Activated T-cell treated with anti-CD3 and anti-CD28 coated beads, Interleukin-2, amount 50 U/mL, for 48 hours (primary cell): ENCODE measurements around the gene SBDS.
"Not testable (repeated sequence)": the region's sequence is repeated elsewhere in the genome, so short reads cannot be mapped to it uniquely, and the experiment has no call there.

Source experiments
- DNase-seq, 2 experiments: peaks; one replicate each; pipeline ENCODE4 v3.0.0-alpha.2; 2020

Gene SBDS

GRCh38 chr7:66995050-66995776, at the start of gene SBDS:
TSS of gene SBDS (minus strand) at chr7:66995586. CDS start at chr7:66995417, 169 bp downstream.
- peak; percentile 94 to 95 for DNase-seq

GRCh38 chr7:67043559-67043930, 48.2 kb upstream of the SBDS start:
- not testable (repeated sequence) for DNase-seq

DNA sequence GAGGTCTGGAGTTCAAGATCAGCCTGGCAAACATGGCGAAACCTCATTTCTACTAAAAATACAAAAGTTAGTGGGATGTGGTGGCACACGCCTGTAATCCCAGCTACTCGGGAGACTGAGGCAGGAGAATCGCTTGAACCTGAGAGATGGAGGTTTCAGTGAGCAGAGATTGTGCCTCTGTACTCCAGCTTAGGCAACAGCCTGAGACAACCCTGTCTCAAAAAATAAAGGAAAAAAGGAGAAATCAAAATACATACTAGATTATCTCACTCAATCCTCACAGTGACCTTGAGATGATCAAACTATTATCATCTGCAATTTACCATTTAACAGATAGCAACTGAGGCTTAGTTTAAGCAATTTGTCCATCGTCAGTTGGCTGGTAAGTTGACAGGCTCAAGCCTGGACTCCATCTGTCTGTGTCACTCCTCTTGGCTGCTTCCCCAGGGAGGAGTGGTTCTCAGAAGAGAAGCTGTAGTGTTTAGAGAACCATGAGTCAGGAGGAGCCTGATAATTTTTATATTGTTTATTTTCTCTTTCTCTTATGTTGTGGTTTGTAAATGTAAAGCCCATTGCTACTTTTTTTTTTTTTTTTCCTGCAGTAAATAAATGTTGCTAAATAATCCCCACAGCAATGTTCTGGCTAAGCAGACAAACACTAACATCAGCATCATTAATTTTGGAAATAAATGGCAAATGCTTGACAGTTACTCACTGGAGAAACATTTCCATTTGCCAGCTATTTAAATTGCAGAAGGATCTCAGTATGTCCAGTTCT, 47.6 kb upstream of the SBDS start:
- DNase-seq: not testable (repeated sequence)

GRCh38 chr7:67040832-67041231, 45.4 kb upstream of the SBDS start:
- DNase-seq: not testable (repeated sequence)

DNA sequence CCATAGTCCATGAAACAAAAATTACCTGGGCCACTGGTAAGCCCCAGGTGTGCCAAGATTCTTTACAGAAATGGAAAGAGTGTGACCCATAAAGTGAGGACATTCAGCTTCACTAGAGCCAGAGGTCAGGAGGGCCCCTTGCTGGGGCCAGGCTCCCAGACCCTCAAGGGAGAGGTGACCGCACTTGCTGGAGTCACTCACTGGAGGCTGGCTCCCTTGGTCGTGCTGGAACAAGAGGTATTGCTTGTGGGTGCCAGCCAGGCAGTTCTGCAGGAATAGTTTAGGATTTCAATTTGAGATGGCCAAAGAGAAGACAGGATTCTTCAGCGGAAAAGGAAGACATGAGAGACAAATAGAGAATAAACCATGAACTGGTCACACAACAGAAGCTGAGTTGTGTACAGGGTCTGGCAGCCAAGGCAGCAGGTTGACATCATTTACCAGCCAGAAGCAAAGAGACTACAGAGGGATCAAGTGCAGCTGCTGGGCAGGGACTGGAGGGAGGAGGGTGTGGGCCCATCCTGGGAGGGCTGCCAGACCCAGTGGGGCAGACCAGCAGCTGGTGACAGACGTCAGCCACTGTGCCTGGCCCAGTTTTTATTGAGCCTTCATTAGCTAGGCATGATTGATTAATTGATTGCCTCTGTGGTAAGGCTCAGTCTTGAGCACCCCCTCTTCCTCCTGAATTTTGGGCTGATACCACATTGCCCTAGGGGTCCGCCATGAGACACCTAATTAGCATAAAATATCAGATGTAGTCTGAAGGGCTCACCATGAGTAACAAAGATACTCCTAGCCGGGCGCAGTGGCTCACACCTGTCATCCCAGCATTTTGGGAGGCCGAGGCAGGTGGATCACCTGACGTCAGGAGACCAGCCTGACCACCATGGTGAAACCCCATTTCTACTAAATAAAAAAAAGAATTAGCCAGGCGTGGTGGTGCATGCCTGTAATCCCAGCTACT, 41.3 kb upstream of the SBDS start:
- DNase-seq: not testable (repeated sequence)

DNA sequence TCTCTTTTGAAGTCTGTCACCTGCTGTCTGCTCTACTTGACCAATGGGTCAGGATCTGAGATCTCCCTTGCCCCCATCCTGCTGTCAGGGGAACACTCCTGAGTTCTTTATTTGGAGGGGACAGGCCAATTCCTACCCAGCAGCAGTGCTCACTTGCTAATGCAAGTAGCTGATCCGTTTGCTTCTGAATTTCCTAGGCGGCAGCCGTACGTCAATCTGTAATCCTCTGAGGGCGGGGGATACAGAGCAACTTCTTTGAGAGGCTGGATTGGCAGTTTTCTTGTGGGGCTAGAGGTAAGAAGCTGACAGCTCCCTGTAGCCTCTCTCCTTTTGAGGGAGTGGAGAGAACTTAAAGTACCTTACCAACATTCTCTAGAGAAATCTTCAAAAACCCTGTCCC, 37.9 kb upstream of the SBDS start:
- no peak for DNase-seq

DNA sequence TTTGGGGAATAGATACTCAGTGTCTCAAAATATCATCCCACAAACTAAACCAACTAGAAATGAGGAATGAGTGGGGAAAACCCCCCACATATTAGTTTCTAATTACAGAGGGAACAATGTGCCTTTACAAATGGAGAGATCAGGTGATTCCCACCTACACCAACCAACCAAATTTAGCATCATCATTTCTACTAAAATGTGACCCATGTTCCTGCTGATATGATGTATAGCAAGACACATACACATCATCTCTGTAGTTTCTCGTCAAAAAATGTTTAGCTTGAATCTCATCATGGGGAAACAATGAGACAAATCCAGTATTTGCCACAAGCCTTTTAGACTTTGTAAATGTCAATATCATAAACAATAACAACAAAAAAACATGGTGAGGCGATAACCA, 36.3 kb upstream of the SBDS start:
- not testable (repeated sequence) for DNase-seq

DNA sequence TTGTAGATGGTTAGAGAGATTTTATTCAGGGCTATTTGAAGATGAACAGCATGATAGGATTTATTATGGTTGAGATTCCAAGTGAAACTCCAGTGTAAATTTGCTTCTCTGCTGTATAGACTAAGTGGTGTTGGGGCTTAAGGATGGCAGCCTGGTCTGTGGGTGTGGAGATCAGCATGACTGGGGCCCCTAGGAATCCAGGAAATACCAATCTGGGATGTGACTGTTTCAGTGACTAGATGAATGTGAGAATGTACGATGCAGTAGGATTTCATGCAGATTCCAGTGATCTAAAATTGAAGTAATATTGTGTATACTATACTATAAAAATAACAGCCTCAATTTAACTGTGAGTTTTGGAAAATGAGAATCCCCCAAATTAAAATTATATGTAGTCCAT, 30.1 kb upstream of the SBDS start:
- DNase-seq: not testable (repeated sequence)

- no peak for DNase-seq
Measured at GRCh38 chr7:67022511-67022910, 27.1 kb upstream of the SBDS start.

- no peak for DNase-seq
Measured at GRCh38 chr7:67021260-67021659, 25.9 kb upstream of the SBDS start.

GRCh38 chr7:67019562-67020390, 24.4 kb upstream of the SBDS start:
- DNase-seq: no peak

- DNase-seq: no peak
Measured at GRCh38 chr7:67018940-67019339, 23.6 kb upstream of the SBDS start.

GRCh38 chr7:67017971-67018370, 22.6 kb upstream of the SBDS start:
- not testable (repeated sequence) for DNase-seq

GRCh38 chr7:67014076-67014622, 18.8 kb upstream of the SBDS start:
- DNase-seq: not testable (repeated sequence)

DNA sequence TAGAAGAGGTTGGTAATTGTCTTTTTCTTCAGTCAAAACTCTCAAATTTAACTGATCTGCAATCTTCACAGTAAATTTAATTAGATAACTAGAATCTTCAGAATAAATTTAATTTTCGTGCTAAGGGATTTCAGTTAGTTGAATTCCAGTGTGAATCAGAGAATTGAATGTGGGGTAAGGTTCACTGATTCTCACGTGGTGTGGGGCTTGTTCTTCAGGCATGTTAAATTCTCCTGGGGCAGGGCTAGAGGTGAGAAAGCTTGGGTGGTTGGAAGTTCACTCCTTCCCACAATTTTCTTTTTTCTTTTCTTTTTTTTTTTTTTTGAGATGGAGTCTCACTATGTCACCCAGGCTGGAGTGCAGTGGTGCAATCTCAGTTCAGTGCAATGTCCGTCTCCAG, 14.3 kb upstream of the SBDS start:
- not testable (repeated sequence) for DNase-seq

GRCh38 chr7:67008260-67008659, 12.9 kb upstream of the SBDS start:
- no peak for DNase-seq

DNA sequence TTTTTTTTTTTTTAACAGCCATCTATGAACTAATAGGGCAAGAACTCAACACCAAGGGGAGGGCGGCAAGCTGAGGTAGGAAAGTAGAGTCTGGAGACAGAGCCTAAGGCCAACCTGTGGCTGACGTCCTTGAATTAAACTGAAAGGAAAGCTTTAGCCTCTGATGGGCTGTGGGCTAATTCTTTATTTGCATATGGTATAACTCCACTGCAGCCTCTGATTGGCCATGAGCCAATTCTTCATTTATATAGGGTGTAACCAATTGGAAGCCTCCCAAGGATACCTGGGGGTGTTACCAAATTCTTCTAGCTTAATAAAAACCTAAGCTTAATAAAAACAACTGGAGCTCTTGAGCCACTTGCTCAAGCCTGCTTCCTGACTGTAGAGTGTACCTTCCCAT, 11.6 kb upstream of the SBDS start:
- DNase-seq: no peak

DNA sequence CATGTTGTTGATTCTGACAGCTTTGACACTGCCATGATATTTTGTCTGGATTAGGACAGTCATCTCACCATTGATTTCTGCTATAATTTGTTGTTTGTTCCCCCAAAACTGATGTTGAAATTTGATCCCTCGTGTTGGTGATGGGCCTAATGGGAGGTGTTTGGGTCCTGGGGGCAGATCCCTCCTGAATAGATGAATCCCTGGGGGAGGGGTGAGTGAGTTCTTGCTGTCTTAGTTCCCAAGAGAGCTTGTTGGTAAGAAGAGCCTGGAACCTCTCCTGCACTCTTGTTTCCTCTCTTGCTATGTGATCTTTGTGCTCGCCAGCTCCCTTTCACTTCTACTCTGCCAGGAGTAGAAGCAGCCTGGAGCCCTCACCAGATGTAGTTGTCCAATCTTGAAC, 8.8 kb upstream of the SBDS start:
- DNase-seq: not testable (repeated sequence)

- DNase-seq: not testable (repeated sequence)
Measured at GRCh38 chr7:67000601-67001258, 5.3 kb upstream of the SBDS start.

GRCh38 chr7:66996444-66997191, 1.2 kb upstream of the SBDS start, which contains the start of gene TYW1:
TSS of gene TYW1 (plus strand) at chr7:66996833. CDS start at chr7:66996979, 146 bp downstream.
- DNase-seq: peak; percentile 98 to 99
